Immature natural killer cell (primary cell): ENCODE measurements around the gene RNF220. TPM values are rescaled to one million over a fixed set of nuclear protein-coding genes. Genes with fewer than 3 reads are reported as not detected.

Experiments used
- DNase-seq, 3 donors: peaks; one replicate each; pipeline ENCODE4 v3.0.0; 2022; ENCODE audit warnings: mixed read lengths in 1 of 3
- H3K27ac Mint-ChIP-seq, 6 donors: one replicate each; pipeline ENCODE4 v1.8.0; 2020; ENCODE audit warnings: mixed read lengths in 6 of 6, mild to moderate bottlenecking in 5 of 6, inconsistent platforms in 4 of 6, moderate library complexity in 3 of 6
- H3K27me3 Mint-ChIP-seq, 3 donors: one replicate each; pipeline ENCODE4 v1.8.0; 2020 to 2021; ENCODE audit warnings: low read depth in 3 of 3, mild to moderate bottlenecking in 3 of 3, mixed read lengths in 3 of 3, moderate library complexity in 3 of 3, inconsistent platforms in 1 of 3
- H3K36me3 Mint-ChIP-seq, 3 donors: one replicate each; pipeline ENCODE4 v1.8.0; 2020; ENCODE audit warnings: mixed read lengths in 3 of 3, inconsistent platforms in 2 of 3, mild to moderate bottlenecking in 2 of 3
- H3K4me1 Mint-ChIP-seq, 2 donors: one replicate each; pipeline ENCODE4 v1.8.0; 2020; ENCODE audit warnings: inconsistent platforms in 2 of 2, mild to moderate bottlenecking in 2 of 2, mixed read lengths in 2 of 2, moderate library complexity in 1 of 2
- H3K4me3 Mint-ChIP-seq, 5 donors: one replicate each; pipeline ENCODE4 v1.8.0; 2020; ENCODE audit warnings: mild to moderate bottlenecking in 5 of 5, mixed read lengths in 5 of 5, inconsistent platforms in 3 of 5, moderate library complexity in 3 of 5
- H3K9me3 Mint-ChIP-seq, 6 donors: one replicate each; pipeline ENCODE4 v1.8.0; 2020; ENCODE audit warnings: mild to moderate bottlenecking in 6 of 6, mixed read lengths in 6 of 6, inconsistent platforms in 4 of 6, moderate library complexity in 3 of 6
- polyA plus RNA-seq, 3 donors: library from polyadenylated mRNA; unstranded; fragments of 300-500 nt; fragmentation: Illumina TruSeq; gene quantifications; one replicate each; pipeline ENCODE4 v1.2.3, GENCODE V29; 2021

RNF220 gene
- polyA plus RNA-seq, 3 donors from 2014 or later = 69.4 to 107 (median 83.2) TPM

DNA sequence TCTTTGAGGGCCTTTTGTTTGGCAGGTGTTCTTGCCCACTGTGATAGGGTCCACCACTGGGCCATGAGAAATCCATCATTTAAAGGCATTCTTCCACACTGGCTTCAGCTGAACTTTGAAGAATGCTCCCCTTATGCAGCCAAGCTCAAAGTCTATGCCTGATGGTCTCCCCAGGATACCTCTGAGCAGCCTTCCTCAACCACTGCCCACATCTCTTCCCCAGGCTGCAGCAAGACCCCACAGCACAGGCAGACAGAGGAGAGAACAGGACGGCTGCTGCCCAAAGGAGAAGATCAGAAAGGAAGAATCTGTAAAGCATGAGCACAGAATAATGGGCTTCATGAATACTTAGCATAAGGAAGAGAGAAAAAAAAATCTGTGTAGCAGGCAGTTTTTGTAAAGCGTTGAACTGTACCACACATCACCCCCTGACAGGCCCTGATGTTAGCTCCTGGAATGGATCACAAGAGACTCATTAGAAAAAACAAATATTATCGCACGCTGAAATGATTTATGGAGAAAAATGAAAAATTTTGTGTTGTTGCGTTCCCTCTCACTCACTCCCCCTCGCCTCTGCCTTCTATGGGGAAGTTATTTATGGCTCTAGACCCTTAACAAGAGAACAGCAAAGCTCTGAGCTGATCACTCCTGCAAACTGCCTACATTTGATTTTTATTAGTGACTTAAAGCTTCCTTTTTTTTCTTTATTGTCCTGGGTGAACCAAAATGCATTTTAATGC is 135.1 kb downstream of the RNF220 start:
- Mint-ChIP-seq H3K4me3 (no peak overlapping the region), H3K27me3 (peaks cover 0 to 1% (median 0%) of the 10 kb centered on the region in 3 donors), H3K27ac (peak overlapping the region in 1 of 6 donors; percentile 9), H3K9me3 (no peaks in the 10 kb centered on the region), H3K36me3 (no peaks in the 10 kb centered on the region), H3K4me1 (no peaks in the 10 kb centered on the region)
- no peak for DNase-seq

DNA sequence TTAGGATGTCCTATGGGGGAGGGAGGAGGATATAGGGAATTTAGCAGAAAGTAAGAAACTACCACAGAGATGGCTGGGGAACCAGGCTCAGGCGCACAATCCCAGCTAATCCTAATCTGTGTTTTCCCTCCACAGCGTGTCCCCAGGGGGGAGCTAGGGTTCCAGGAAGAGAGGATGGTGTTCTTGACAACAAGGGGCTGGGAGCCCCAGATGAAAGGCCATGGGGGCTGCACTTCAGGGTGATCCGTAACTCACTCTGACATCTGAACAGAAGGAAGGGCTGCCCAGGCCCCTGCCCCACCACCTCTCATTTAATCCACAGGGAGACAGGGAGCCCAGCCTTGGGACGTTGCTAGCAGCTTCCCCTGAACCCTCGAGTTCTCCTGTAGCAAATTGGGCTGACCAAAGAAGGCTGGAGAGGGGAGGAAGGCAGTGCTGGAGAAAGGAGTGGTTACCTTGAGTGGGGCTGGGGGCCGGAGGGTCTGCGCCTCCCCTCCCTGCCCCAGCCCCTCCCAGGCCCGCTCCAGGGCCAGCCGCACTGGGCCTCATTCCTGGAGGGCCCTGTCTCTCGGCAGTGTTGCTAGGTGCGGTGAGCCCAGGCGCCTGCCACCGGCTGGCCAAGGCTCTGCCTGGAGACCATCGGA is 137.5 kb downstream of the RNF220 start:
- Mint-ChIP-seq H3K36me3 (no peaks in the 10 kb centered on the region), H3K27me3 (peaks cover 1 to 6% (median 1%) of the 10 kb centered on the region in 3 donors), H3K9me3 (no peaks in the 10 kb centered on the region), H3K4me1 (no peaks in the 10 kb centered on the region), H3K27ac (no peak overlapping the region), H3K4me3 (no peak overlapping the region)
- no peak for DNase-seq

DNA sequence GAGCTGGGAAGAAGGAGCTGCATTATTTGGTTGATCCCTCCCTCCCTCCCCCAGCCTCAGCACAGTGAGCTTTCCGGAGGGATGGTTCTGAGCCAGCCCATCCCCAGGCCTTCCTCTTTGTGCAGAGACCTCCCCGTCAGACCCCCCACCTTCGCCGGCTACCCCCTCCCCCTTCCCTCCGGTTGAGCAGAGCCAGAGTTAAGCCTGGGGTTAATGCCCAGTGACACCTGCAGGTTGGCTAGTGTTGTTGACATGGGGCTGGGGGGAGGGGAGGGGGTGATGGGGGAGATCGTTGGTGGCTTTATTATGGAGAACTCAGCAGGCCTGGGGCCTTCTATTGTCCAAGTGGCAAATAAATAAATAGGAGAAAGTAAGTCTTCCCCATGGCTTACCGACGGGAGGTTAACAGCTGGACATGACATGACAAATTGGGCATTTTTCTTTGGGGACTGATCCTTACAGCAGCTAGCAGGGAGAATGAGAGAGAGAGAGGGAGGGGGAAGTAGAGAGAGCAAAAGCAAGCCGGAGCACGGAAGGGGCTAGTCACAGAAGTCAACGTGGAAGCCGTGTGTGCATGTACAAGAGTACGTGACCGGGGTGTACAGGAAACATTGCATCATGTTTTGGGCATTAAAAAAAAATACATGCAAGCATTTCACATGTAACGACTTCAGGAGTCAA is 138.1 kb downstream of the RNF220 start:
- no peaks in the 10 kb centered on the region for H3K36me3 Mint-ChIP-seq
- H3K4me1 Mint-ChIP-seq = no peaks in the 10 kb centered on the region
- no peak overlapping the region for H3K4me3 Mint-ChIP-seq
- no peaks in the 10 kb centered on the region for H3K9me3 Mint-ChIP-seq
- DNase-seq = no peak
- peaks cover 1 to 6% (median 1%) of the 10 kb centered on the region in 3 donors for H3K27me3 Mint-ChIP-seq
- H3K27ac Mint-ChIP-seq = no peak overlapping the region

DNA sequence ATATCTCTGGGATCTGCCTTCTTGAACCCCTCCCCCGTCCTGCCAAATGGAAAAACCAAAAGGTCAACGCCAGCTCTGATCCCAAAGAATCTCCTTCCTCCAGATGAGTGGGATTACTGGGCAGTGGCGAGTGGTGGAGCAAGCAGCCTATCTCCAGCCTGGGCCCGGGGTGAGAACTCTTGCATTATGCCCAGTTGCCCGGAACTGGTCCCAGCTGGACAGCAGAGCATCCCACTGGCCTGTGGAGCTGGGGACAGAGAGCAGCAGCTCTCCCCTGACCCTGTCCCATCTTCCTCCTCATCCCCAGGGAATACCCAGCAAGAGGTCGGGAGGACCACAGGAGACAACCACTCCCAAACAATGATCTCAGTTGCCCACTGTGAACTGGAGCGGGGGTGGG is 138.7 kb downstream of the RNF220 start:
- Mint-ChIP-seq H3K27ac (no peak overlapping the region), H3K36me3 (no peaks in the 10 kb centered on the region), H3K4me3 (no peak overlapping the region), H3K4me1 (no peaks in the 10 kb centered on the region), H3K27me3 (peaks cover 1 to 6% (median 1%) of the 10 kb centered on the region in 3 donors), H3K9me3 (no peaks in the 10 kb centered on the region)
- no peak for DNase-seq

DNA sequence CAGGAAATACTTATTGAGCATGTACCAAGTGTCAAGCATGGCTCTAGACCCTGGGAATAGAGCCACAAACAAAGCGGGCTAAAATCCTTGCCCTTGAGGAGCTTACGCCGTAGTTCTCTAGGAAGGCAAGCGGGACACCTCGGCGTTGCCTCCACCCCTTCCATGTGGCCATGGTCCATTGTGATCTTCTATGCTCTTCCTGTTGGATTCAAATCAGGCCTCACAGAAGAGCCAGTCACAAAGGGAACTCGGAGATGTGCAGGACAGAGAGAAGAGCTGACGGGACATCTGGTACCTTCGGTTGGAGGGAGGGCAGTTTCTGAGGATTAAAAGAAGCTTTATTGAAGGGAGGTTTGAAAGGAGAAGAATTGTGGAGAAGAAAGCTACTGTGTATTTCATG is 139.9 kb downstream of the RNF220 start:
- H3K36me3 Mint-ChIP-seq = no peaks in the 10 kb centered on the region
- peaks cover 0 to 6% (median 1%) of the 10 kb centered on the region in 3 donors for H3K27me3 Mint-ChIP-seq
- DNase-seq = no peak
- no peaks in the 10 kb centered on the region for H3K4me1 Mint-ChIP-seq
- H3K9me3 Mint-ChIP-seq = no peaks in the 10 kb centered on the region
- no peak overlapping the region for H3K4me3 Mint-ChIP-seq
- H3K27ac Mint-ChIP-seq = no peak overlapping the region

DNA sequence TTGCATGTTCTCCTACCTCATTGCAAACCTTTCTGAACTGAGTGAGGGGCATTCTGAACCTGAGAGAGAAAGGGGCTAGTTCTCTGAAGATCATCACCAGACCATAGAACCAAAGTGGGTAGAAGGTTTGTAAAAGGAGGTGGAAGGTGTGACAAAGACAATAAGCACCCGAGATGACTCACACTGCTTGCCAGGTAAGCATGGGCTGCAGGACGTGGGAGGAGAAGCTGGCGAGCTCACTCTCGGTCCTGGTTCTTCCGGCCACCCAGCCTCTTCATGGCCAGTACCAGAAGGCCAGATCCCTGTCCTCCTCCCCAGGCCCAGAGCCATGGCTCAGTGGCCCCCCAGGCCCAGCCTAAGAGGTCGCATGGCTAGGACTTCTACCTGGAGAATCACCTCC is 140.9 kb downstream of the RNF220 start:
- H3K4me3 Mint-ChIP-seq = no peak overlapping the region
- H3K36me3 Mint-ChIP-seq = no peaks in the 10 kb centered on the region
- no peak for DNase-seq
- H3K9me3 Mint-ChIP-seq = no peaks in the 10 kb centered on the region
- H3K27ac Mint-ChIP-seq = no peak overlapping the region
- peaks cover 0 to 6% (median 1%) of the 10 kb centered on the region in 3 donors for H3K27me3 Mint-ChIP-seq
- no peaks in the 10 kb centered on the region for H3K4me1 Mint-ChIP-seq

DNA sequence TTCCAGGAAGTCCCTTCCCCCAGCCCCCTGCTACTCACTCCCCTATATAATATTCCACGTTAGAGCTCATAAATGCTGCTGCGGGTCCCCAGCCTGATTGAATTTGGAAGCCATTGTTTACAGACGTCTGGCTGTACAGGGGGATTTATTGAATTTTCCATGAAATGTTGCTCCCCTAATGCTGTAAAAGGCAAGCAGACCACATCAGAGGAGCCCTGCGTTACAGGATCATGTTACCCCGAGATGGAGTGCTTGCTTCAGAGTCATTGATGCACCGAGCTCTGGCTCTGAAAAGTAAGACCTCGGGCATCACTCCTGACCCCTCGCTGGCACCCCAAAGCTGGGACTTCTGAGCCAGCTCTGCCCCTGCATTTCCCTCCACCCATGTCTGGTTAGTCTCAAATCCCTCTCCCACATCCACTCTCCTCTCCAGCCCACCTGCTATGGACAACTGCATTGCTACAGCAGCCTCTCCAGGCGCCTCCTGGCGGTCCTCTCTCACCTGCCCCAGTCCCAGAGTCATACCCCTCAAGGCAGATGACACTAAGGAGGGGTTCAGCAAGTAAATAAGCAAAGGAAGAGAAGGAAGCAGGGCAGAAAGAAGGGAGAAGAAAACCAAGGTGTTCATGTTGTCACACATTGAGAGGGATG is 141.5 kb downstream of the RNF220 start:
- H3K27me3 Mint-ChIP-seq = peaks cover 0 to 6% (median 1%) of the 10 kb centered on the region in 3 donors
- H3K9me3 Mint-ChIP-seq = no peaks in the 10 kb centered on the region
- no peaks in the 10 kb centered on the region for H3K4me1 Mint-ChIP-seq
- H3K27ac Mint-ChIP-seq = no peak overlapping the region
- DNase-seq = no peak
- H3K36me3 Mint-ChIP-seq = no peaks in the 10 kb centered on the region
- no peak overlapping the region for H3K4me3 Mint-ChIP-seq

DNA sequence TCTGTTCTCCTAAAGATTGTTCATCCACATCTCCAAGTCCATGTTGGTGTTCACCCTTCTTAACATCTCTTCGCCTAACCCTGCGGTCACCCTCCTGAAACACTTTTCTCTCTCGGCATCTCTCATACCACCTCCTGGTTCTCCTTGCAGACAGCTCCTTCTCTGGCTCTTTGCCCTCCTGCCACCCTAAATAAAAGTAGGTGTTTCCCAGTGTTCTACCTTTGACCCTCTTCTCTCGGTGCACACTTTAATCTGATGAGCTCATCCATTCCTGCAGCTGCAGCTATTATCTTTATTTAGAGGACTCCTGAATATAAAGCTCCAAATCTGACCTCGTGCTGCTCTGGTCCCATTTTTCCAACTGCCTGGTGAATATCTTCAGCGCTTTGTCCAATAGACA is 142.3 kb downstream of the RNF220 start:
- Mint-ChIP-seq H3K27ac (peak overlapping the region in 1 of 6 donors; percentile 29), H3K27me3 (peaks cover 0 to 6% (median 1%) of the 10 kb centered on the region in 3 donors), H3K9me3 (no peaks in the 10 kb centered on the region), H3K36me3 (no peaks in the 10 kb centered on the region), H3K4me3 (no peak overlapping the region), H3K4me1 (no peaks in the 10 kb centered on the region)
- DNase-seq = no peak

DNA sequence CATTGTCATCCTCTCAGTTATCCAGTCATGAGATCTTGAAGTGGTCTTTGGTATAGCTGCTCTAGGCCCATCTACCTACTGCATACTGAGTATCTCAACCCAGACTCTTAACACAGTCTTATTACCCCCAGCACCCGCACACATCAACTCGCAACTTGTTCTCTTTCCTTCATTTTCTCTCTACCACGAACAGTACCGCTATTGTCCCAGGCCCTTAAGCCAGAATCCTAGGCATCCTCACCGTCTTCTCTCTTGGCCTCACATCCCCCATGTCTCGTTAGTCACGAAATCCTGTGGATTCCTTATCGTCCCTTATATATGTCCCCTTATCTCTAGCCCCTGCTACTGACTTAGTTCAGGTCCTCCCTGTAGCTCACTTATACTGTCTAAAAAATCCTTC is 142.8 kb downstream of the RNF220 start:
- no peaks in the 10 kb centered on the region for H3K36me3 Mint-ChIP-seq
- no peak overlapping the region for H3K4me3 Mint-ChIP-seq
- H3K4me1 Mint-ChIP-seq = no peaks in the 10 kb centered on the region
- DNase-seq = no peak
- no peaks in the 10 kb centered on the region for H3K9me3 Mint-ChIP-seq
- H3K27ac Mint-ChIP-seq = peak overlapping the region in 1 of 6 donors; percentile 23
- peaks cover under 1 to 6% (median 1%) of the 10 kb centered on the region in 3 donors for H3K27me3 Mint-ChIP-seq

DNA sequence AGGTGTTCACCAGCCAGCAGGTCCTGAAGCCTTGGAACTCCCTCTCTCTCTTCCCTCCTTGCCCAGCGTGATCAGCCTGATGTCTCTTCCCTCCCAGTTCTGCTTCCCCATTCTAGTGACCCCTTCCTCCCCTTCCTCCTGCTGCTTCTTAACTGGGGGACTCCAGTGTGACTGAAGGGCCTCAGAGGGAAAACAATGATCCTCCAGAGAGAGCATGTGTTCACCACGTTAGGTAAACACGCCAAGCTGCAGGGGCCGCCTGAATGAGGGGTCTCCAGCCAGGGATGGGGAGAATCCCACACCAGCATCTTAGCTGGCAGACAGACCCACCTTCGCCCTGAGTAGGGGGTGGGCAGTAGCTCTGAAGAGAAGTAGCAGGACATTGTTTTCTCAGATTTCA is 144.5 kb downstream of the RNF220 start:
- Mint-ChIP-seq H3K36me3 (no peaks in the 10 kb centered on the region), H3K4me3 (no peak overlapping the region), H3K9me3 (no peaks in the 10 kb centered on the region), H3K4me1 (no peaks in the 10 kb centered on the region), H3K27me3 (peaks cover 1 to 7% (median 3%) of the 10 kb centered on the region in 3 donors), H3K27ac (no peak overlapping the region)
- DNase-seq = no peak

DNA sequence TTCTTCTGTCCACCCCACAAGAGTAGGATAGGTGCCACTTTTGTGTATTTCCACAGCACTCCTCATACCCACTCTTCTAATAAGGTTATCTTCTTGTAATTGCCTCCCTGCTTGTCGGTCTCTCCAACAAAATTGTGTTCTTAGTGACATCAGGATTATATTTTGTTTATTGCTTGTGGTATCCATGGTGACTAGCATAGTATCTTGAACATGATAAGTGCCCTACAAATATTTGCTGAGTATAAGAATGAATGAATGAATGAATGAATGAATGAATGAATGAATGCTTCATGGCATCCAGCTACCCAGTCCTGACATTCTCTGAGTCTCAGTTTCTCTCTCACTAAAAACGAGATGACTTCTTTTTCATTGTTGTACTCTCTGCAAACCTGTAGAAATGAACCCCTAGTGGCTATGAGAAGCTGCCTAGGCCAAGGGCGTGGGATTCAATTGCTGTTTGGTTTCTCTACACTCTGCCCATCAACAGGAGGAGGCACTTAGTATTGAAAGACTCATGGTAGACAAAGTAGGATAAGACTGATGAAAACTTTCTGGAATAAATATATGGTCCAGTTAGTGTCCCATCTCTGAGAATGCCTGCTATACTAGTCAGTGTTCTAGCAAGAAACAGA is 148.2 kb downstream of the RNF220 start:
- H3K27ac Mint-ChIP-seq = no peak overlapping the region
- no peaks in the 10 kb centered on the region for H3K9me3 Mint-ChIP-seq

DNA sequence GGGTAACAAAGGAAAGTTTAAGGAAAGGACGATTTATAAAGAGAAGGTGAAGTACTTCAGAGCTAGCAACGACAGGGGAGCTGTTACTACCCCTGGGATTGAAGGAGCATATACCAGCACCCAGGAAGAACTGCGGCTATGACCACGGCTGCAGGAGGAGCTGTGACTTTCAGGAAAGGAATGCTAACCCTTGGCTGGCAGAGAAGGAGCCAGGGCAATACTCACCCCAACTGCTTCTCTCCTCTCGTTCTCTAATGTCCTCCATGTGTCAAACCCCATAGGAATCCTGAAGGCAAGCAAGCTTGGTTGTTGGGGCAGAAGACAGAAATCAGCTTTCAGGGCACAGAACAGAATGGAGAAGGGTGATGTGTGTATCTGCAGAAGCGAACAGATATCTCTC is 148.7 kb downstream of the RNF220 start:
- Mint-ChIP-seq H3K27ac (no peak overlapping the region), H3K4me1 (no peaks in the 10 kb centered on the region), H3K4me3 (no peak overlapping the region), H3K27me3 (peaks cover 1 to 3% (median 2%) of the 10 kb centered on the region in 3 donors), H3K36me3 (peaks cover 0 to 4% (median 0%) of the 10 kb centered on the region in 3 donors), H3K9me3 (no peaks in the 10 kb centered on the region)
- no peak for DNase-seq

More for the DNA sequence above, 148.2 kb downstream of the RNF220 start:
- Mint-ChIP-seq H3K4me3 (no peak overlapping the region), H3K4me1 (no peaks in the 10 kb centered on the region), H3K36me3 (peaks cover 0 to 4% (median 0%) of the 10 kb centered on the region in 3 donors), H3K27me3 (peaks cover 1 to 3% (median 2%) of the 10 kb centered on the region in 3 donors)
- DNase-seq = no peak

DNA sequence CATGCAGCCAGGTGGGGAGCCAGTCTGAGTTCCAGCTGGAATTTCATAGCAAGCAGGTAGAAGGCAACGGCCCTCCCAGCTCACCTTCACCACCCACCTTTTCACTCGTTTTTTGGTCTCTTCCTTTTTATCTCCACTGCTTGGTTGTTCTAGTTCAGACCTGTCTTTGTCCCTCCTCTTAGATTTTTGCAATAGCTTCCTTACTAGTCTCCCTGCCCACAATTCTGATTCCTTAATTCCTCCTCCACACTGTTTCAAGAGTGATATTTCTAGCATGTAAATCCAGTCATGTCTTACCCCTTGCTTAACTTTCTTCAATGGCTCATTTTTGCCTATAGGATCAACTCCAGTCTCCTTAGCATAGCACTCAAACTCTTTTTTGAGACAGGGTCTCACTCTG is 149.7 kb downstream of the RNF220 start:
- Mint-ChIP-seq H3K9me3 (no peaks in the 10 kb centered on the region), H3K36me3 (peaks cover 0 to 4% (median 0%) of the 10 kb centered on the region in 3 donors), H3K27ac (no peak overlapping the region), H3K4me1 (peaks cover 5 to 7% of the 10 kb centered on the region in 2 donors), H3K27me3 (peaks cover 1 to 3% (median 2%) of the 10 kb centered on the region in 3 donors), H3K4me3 (no peak overlapping the region)
- no peak for DNase-seq
